GM19193 (cell line): ENCODE data around the gene NHERF2.

Experiments
- POLR2A ChIP-seq: IDR thresholded peaks from 4 replicates; pipeline ENCODE4 v1.6.1; 2011; ENCODE audit not compliant: insufficient read depth, insufficient read length; ENCODE audit errors: extremely low read depth

The NHERF2 gene

GRCh38 chr16:2025251-2025650, 1.5 kb upstream of the NHERF2 start:
- TF ChIP-seq POLR2A, result no peak

- no peak for TF ChIP-seq POLR2A
These were observed 733 bp upstream of the NHERF2 start for GRCh38 chr16:2025878-2026460.

GRCh38 chr16:2027024-2028010, 615 bp downstream of the NHERF2 start:
- no peak for TF ChIP-seq POLR2A

GRCh38 chr16:2028146-2028545, 1.4 kb downstream of the NHERF2 start:
- no peak for TF ChIP-seq POLR2A

GRCh38 chr16:2028620-2029220, 2.0 kb downstream of the NHERF2 start:
- no peak for TF ChIP-seq POLR2A

- TF ChIP-seq POLR2A, result no peak
These were observed 2.6 kb downstream of the NHERF2 start for GRCh38 chr16:2029350-2029749.

- TF ChIP-seq POLR2A, result no peak
These were observed 3.3 kb downstream of the NHERF2 start for GRCh38 chr16:2030036-2030435.

GRCh38 chr16:2031081-2031577, 4.4 kb downstream of the NHERF2 start:
- TF ChIP-seq POLR2A, result no peak

- no peak for TF ChIP-seq POLR2A
These were observed 5.8 kb downstream of the NHERF2 start for GRCh38 chr16:2032285-2033056.

- no peak for TF ChIP-seq POLR2A
These were observed 6.6 kb downstream of the NHERF2 start for GRCh38 chr16:2033057-2033908.

GRCh38 chr16:2034696-2035430, 8.2 kb downstream of the NHERF2 start:
- TF ChIP-seq POLR2A, result no peak

- TF ChIP-seq POLR2A, result no peak
These were observed 8.9 kb downstream of the NHERF2 start for GRCh38 chr16:2035431-2036199.

- TF ChIP-seq POLR2A, result no peak
These were observed 9.7 kb downstream of the NHERF2 start for GRCh38 chr16:2036200-2036966.
